Fibroblast of skin of left biceps (primary cell): ENCODE measurements around the gene HIGD1A.

Source experiments
- DNase-seq, 2 experiments: peaks; one replicate each; pipeline ENCODE4 v3.0.0-alpha.2; 2013; ENCODE audit warnings: low read depth in 2 of 2

The HIGD1A gene

GRCh38 chr3:42804106-42804830, at the start of gene HIGD1A:
TSS of gene HIGD1A (minus strand) at chr3:42804490. CDS start at chr3:42794253, 10,237 bp downstream.
- DNase-seq: peak; percentile 78 to 82

GRCh38 chr3:42853739-42854302, 49.5 kb upstream of the HIGD1A start:
- no peak for DNase-seq

- no peak for DNase-seq
Measured at GRCh38 chr3:42853056-42853455, 48.8 kb upstream of the HIGD1A start.

GRCh38 chr3:42852441-42852840, 48.2 kb upstream of the HIGD1A start:
- no peak for DNase-seq

GRCh38 chr3:42851228-42851834, 47.0 kb upstream of the HIGD1A start:
- no peak for DNase-seq

- no peak for DNase-seq
Measured at GRCh38 chr3:42850263-42850662, 46.0 kb upstream of the HIGD1A start.

GRCh38 chr3:42849017-42849416, 44.7 kb upstream of the HIGD1A start:
- DNase-seq: no peak

GRCh38 chr3:42847731-42848130, 43.4 kb upstream of the HIGD1A start:
- no peak for DNase-seq

- DNase-seq: no peak
Measured at GRCh38 chr3:42846685-42847522, 42.6 kb upstream of the HIGD1A start.

- no peak for DNase-seq
Measured at GRCh38 chr3:42844815-42845214, 40.5 kb upstream of the HIGD1A start.

GRCh38 chr3:42844412-42844713, 40.1 kb upstream of the HIGD1A start:
- no peak for DNase-seq

- DNase-seq: no peak
Measured at GRCh38 chr3:42843713-42844411, 39.6 kb upstream of the HIGD1A start.

- no peak for DNase-seq
Measured at GRCh38 chr3:42841332-42841731, 37.0 kb upstream of the HIGD1A start.

- peak; percentile 5 to 19 for DNase-seq
Measured at GRCh38 chr3:42839616-42840015, 35.3 kb upstream of the HIGD1A start.

GRCh38 chr3:42838571-42838970, 34.3 kb upstream of the HIGD1A start:
- DNase-seq: no peak

- DNase-seq: no peak
Measured at GRCh38 chr3:42836150-42837123, 32.1 kb upstream of the HIGD1A start.

- peak; percentile 3 to 4 for DNase-seq
Measured at GRCh38 chr3:42831321-42831713, 27.0 kb upstream of the HIGD1A start.

- no peak for DNase-seq
Measured at GRCh38 chr3:42830437-42831320, 26.4 kb upstream of the HIGD1A start.

GRCh38 chr3:42829628-42830436, 25.5 kb upstream of the HIGD1A start:
- no peak for DNase-seq
